Hematopoietic multipotent progenitor cell treated with erythropoietin and hydrocortisone succinate and interleukin-3 and kit ligand, for 8 days (in vitro differentiated cells): ENCODE data around the gene AFF3.

ENCODE experiments used
- DNase-seq: peaks from one replicate; pipeline ENCODE4 v3.0.0-alpha.2; 2015

The AFF3 gene

DNA sequence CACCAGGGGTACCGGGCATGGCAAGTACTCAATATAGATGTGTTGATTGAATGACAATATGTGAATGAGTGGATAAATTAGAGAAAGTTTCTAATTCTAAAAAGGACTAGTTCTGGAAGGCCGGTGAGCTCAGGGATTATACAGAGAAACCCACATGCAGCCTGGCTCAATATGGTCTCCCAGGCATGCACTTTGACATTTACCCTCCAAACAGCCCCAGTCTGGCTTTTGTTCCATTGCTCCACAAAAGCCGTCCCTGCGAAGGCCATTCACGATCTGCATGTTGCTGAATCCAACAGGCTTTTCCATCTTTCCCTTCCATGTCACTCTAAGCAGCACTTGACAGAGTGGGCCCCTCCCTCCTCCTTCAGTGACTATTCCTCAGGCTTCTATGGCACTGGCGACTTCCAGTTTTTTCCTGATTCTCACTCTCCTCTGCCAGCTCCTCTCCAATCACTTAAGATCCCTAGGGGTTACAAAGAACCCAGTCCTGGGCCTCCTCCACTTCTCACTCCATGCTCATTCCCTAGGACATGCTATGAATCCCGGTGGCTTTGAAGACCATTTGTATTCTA, 266.7 kb downstream of the AFF3 start:
- DNase-seq: no peak

DNA sequence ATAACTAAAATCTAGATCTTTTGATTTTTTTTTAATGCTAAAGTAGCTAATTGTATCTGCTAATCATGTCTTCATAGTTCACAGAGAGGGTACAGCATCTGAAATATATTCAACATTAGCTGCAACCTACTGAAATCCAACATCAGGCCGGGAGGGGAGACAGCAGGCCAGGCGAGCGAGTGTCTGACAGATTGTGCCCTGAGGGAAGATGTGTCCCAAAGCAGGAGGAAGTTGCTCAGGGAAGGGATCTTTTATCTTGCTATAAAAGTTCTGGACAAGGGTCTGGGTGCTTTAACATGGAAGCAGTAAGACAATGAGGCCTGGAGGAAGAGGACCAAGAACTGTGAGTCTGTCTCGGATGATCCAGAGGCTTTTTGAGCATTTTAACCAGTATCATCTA, 274.1 kb downstream of the AFF3 start:
- no peak for DNase-seq

DNA sequence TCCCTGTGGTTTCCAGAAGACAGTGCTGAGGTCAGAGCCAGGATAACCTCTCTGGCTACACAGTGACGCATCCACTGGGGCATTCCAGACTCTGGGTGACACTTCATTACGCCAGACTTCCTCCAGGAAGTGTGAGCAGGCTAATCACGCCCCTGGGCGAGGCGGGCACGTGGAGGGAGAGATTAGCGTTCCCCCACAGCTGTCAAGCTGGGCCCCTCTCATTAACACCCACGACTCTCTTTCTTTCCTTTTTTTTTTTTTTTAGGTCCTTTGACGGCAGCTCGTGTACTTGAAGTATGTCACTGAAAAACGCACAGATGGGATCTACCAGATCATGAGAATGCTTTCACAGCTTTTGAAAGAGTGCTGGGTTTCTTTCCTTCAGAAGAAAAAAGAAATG, 274.6 kb downstream of the AFF3 start:
- DNase-seq: no peak

DNA sequence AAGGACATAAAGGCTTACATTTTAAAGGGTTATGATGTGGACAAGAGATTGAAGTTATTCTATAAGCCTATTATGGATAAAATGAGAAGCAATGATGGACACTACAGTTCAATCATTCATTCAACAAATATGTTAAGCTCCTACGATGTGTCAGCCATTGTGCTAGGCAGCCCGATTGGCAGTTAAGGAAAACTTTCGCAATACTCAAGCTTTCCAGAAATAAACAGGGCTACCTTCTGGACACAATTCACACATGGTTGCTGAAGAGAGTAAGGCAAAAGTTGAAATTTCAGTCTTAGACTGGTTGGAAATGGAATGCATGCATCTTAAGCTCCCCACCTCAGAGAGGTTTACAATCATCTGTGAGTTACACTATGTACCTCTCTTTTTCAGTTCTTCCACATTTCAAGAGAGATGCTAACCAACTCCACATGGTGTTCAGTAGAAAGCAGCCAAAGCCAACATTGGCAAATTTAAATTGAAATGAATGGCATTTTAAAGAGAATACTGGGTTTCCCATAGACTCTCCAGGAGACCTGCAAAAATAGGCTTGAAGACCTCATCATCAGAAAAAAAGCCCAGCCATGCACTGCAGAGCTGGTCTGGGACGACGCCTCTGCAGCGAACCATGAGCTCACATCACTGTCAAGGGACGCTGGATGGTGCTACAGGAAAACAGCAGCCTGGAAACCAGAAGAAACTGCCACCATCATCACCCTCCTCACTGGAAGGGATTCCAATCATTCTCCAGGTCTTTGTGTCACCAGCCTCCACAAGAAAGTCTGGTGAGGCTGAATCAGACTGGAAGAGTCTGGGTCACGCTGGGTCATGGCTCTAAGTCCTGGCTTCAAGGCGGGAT, 276.3 kb downstream of the AFF3 start:
- no peak for DNase-seq

DNA sequence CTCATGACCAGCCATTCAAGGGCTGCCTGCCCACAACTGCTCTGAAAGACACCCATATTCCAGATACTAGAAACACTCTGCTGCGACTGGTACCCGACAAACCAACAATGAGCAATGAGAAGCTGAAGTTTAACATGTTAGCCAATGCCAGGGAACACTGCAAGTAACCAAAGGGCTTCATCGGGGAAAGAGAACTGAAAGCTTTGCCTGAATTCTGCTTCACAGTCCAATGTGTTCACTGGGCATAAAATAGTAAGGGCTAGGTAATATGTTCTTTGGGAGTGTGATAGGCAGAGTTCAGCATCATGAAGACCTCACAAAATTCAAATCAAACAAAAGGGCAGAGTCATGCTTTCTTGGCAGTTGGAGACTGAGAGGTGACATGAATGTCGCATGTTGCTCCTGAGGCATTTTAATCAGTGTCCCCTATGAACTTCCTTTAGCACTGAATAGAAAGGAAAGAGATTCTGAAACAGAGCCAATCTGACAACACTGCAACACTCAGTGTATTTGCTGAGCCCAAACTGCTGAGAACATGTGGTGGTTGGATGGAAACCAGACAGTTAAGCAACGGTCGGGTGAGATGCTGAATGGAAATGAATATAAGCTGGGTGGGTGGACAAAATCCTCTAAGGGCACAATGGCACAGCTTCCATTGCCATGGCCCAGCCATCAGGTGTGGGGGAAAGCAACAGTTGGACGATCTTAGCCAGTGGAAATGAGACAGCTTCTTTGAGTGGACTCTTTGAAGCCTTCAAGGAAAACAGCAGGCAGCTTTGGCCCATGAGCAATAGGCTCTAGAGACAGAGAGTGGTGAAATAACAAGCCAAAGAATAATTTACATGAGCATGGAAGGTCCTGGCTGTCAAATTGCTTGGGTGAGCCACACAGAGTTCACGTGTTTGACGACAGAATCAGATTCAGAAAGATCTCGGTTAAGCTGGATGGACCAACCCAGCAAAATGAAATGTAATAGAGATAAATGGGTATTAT, 277.5 kb downstream of the AFF3 start:
- no peak for DNase-seq

DNA sequence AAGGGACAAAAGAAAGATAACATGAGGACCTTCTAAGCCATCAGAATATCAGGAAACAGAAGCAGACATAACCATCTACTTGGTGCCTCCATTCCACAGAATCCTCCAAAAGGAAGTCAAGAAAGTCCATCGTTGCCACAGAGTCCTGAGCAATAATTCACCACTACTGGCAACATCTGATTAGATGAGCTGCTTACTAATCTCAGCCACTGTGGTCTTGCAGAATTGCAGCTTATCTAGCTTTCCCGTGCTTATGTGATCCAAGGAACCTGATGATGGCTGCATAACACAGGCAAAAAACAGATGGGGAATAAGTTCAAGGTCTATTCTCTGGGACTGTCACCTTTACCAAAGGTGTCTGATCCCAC, 278.5 kb downstream of the AFF3 start:
- no peak for DNase-seq

DNA sequence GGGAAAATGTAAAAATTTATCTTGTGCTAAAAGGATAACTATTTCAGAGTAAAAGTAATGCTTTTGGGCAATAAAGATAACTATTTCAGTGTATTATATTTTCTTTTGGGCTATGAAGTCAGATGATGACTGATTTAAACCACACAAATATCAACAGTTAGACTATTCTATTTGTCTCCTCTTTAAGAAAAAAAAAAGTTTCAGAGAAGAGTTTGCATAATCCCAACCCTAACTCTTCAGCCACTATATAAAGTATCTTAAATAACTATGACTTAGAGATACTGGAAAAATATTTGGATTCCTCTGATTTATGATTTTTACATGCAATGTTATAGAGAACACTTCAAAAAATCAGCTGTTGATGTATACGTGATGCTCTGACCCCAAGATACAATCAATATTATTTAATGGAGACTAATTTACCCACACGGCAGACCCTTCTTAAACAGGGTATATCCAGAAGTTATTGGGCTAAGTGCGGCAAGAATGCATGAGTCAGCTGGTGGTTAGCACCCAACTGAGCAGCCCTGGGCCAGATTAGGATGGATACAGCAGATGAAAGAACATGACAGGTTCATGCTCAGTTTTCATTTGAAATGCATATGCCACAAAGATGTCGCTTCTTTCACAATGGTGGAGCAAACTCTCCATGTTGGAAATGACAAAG, 279.0 kb downstream of the AFF3 start:
- DNase-seq: no peak

DNA sequence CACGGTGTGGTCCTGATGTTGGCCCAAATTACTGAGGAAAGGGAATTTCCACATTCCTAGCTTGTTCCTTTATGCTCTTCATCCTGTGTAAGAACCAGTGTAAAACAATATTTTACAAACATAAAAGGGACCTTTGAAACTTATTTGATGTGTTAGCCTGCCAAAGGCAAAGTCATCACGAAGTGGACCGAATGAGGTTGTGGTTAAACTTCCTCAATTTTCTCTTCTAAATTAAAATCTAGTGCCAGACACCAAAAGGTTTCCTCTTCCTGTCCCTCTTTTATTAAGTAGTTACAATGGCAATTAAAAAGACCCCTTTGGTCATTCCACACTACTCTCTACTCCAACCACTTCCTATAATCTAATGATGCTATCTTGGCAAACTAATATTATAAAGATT, 279.8 kb downstream of the AFF3 start:
- no peak for DNase-seq

DNA sequence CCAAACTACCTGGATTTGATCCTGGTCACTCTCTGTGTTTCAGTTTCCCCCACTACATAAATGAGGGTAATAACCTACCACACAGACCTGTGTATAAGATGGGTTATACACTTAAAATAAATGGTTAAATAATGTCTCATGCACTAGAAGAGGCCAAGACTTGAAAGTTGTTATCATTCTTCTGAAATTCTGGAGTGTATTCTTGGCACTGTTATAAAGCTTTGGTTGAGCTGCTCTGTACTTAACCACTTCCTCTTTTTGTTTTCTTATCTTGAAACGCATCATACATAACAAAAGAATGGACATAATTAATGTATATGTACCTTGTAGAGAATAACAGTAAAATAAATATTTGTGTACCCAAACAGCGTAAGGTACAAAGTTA, 281.0 kb downstream of the AFF3 start:
- DNase-seq: peak; percentile 16

DNA sequence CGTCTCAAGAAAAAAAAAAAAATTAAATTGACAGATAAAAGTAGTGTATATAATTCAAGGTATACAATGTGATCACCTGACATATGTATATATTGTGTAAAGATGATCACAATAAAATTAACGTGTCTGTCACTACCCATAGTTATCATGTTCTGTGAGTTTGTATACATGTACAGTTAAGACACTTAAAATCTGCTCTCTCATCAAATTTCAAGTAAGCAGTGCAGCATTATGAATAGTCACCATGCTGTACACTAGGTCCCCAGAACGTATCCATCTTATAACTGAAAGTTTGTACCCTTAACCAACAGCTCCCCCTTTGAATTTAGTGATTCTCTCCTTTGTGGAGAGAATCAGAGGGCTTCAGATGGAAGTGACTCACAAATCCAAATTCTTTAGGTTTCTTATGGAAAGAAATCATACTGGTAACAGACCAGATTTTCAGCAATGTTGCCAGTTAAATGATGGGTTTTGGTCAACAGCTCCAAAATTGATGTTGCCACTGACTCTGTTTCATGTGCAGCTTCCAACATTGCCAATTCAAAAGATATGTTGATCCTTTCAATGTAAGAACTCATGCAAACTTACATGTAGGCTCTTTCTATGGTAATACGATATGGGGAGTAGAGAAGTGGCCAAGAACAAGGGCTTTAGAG, 281.5 kb downstream of the AFF3 start:
- no peak for DNase-seq

DNA sequence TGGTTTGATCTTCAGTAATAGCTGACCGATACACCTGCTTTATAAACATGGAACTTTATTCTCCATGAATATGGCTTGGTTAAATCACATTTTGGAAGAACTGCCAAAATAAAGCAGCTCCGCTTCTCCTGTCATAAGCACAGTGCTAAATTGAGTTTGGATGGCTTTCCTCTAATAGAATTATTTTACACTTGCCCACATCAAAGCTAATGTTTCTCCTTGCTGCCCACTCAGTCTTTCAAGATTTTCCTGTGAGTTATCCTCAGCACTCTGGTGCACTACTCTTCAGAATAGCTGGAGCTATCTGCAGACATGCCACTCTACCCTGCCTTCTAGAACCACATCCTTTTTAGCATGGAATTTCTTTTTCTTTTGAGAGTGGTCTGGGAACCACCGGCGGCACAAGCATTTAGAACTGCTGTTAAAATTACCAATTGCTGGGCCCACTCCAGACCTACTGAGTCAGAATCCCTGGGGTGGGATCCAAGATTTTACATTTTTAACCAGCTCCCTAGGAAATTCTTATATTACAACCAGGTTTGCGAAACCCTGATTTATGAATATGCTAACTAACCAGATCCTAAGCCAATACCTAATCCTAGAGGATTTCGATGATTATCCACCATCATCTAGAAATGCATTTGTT, 283.3 kb downstream of the AFF3 start:
- DNase-seq: no peak

DNA sequence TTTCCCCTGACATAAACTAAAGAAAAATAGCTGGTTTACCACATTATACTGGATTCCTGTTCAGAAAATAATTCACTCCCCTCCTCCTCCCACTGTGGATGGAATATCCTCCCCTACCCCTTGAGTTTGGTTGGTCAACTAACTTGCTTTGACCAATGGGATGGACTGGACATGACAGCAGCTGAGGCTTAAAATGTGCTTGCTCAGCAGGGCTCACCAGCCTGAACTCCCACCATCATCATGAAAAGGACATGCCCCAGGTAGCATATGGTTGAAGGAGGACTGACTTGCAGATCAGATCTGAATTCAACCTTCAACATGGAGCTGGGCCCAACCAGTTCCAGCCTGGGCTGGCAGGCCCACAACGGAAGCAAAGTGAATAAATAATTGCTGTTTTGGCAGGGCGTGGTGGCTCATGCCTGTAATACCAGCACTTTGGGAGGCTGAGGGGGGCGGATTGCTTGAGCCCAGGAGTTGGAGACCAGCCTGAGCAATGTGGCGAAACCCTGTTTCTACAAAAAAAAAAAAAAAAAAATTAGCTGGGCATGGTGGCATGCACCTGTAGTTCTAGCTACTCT, 284.4 kb downstream of the AFF3 start:
- DNase-seq: no peak

DNA sequence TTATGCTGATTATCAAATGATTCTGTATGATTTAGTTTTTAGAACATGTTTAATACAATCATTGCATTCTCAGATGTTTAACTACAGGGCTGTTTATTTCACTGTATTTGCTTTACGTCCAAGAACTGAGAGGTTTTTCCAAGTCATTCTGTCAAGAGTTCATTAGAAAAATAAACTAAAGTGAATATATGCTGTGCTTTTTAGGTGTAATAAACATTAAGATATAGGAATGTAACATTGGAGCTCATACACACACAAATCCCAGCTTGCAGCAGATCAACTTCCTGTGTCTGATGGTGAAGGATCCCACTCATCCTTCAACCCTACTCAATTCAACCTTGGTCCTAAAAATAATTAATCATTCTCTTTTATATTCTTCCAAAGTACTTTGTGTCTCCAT, 285.0 kb downstream of the AFF3 start:
- no peak for DNase-seq

DNA sequence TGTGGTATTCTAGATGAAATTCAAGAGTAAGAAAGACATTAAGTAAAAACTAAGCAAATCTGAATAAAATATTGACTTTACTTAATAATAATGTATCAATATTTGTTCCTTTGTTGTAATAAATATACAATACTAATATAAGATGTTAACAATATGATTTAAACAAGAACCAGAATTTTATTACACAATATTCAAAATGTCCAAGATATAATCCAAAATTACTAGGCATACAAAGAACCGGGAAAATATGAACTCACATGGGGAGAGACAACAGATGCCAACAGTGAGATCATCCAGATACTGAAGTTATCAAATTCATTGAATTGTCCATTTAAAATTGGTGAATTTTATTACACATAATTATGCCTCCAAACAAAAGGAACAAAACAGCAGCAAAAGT, 286.3 kb downstream of the AFF3 start:
- no peak for DNase-seq

DNA sequence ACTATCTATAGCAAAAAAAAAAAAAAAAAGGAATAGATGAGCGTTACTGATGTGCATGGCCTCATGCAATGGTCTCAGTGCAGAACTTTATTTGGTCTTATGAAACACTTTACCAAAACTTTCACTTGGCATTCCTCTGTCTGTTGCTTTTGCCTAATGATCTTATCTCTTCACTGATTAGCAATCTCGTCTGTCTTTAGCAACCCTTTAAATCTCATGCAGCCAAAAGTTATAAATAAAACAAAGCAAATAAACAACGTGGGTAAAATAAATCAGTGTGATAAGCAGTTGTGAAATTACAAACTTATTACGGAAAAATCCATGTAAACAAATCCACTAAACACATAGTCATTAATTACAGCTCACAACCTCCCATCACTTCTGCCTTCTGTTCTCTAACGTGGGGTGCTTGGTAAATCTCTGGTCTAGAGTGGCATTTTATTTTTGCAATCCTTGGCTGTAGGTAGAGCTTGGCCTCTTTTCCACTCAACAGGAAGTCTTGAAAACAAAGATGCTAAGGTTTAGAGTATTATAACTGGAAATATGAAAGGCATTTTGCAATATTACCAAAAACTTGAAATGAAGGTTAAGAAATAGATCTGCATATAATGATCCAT, 288.0 kb downstream of the AFF3 start:
- no peak for DNase-seq

DNA sequence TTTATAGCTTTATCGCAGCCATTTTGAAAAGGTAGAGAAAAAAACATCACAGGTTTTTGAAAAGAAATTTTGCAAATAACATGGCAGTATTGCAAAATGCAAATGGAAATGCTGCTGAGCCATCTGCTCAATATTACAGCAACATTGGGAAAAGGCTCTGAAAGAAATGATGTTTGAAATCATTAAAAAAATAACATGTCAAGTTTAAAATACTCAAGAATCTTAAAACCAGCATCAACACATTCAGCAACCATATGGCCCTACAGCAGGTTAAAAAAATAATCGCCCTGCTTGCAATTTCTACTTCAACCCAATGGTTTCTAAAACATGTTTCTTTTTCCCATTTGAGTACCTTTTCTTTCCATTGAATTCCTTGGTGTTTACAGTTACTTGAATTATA, 289.4 kb downstream of the AFF3 start:
- no peak for DNase-seq

DNA sequence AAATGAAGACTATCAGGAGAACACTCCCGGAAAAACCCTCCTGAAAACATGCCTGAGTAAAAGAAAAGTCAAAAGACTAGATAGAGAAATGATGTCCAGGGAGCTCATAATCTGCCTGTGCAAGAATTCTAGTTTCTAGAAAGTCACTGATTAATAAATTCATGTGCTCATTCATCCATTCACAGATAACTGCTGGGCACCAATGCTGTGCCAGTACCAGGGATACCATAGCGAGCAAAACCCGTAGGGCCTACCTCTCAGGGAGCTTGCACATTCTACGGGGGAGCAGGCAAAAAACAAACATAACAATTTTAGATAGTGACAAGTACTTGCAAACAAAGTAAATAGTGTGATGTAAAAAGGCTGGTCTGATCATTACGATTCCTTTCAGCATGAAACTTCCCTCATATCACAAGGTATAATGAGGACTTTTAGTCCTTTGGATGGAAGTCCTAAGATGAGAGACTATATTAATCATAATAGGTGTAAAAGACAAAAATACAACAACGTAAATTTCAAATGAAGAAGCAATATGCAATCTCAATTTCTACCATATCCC, 289.9 kb downstream of the AFF3 start:
- DNase-seq: no peak

DNA sequence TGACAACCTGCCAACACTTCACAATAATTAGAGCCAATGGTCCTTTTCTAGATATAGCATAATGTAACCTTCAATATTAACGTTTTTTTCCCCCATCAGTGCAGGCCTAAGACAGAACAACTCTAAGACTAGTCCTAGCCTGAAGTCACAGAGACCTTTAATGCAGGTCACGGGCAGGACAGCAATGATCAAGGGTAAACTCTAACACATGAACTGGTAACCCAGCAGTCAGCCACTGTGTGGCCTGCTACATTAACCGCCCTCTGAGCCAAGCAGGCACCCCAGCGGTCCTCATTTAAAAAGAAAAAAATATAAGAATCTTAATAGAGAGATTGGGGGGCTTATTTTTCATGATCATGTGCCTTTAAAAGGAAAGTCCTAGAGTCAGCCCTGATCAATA, 290.6 kb downstream of the AFF3 start:
- no peak for DNase-seq

DNA sequence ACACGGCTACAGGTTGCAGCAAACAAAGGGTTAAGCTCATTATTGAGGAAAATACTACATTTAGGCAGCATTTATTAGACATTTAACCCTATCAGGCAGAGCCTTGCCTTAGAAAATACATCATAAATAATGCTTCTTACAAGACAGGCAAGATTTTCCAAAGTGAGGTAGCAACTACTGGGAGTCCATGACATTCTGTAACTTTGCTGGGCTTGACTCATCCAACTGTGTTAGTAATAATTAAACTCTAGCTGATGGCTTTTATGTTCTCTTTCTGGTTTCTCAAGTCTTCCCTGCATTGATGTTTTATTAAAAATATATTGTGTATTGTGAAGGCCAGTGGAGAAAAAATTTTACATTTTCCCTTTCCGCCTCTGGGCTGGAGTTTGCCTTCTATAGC, 291.3 kb downstream of the AFF3 start:
- DNase-seq: no peak

DNA sequence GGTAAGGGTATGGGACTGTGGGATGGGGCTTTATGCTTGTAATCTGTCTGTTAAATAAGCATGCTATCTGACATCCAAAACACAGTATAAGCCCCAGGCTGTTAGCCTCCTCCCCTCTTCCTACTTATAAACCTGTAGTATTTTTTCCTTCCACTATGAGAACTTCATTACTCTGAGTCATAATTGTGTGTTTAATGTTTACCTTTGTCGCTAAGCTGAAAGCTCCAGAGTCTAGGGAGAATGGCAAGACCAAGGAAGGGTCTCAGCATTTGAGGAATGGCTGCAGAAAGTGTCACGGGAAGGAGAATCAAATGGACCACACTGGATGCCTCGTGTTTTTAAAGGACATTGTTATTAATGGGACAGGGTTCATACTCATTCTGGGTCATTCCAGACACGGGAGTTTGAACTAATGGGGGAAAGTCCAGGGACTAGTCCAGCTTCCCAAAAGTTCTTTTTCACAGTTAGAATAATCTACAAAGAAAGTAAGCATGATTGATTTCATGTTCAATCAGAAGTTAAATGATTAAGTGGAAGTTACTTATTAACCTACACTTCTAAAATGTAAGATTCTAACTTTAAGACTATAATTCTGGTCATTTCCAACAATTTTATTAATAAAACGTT, 292.2 kb downstream of the AFF3 start:
- DNase-seq: no peak
